Vagina (tissue), 2 donors: ENCODE results near the gene GNG10. TPM values are rescaled to one million over a fixed set of nuclear protein-coding genes. Genes with fewer than 3 reads are reported as not detected.

Experiments
- DNase-seq, 2 donors: peaks; one replicate each; pipeline ENCODE4 v3.0.0-alpha.2; 2017; ENCODE audit errors: extremely low spot score in 2 of 2
- H3K27ac ChIP-seq: fragments of 200-600 bp; sonication (generic); one replicate; pipeline ENCODE4 v1.5.1; 2019
- H3K27me3 ChIP-seq: fragments of 200-600 bp; sonication (generic); one replicate; pipeline ENCODE4 v1.5.1; 2019
- H3K36me3 ChIP-seq, 2 donors: fragments of 200-600 bp; sonication (generic); one replicate each; pipeline ENCODE4 v1.5.1; 2017 to 2019
- H3K4me1 ChIP-seq: fragments of 200-600 bp; sonication (generic); one replicate; pipeline ENCODE4 v1.5.1; 2019
- H3K4me3 ChIP-seq, 2 donors: fragments of 200-600 bp; sonication (generic); 1 replicate in 1 of 2; 2 replicates in 1 of 2; pipeline ENCODE4 v1.5.1; 2016 to 2019
- H3K9me3 ChIP-seq: fragments of 200-600 bp; sonication (generic); one replicate; pipeline ENCODE4 v1.5.1; 2019
- POLR2A ChIP-seq, 2 donors: fragments of 450-650 bp; IDR thresholded peaks; one replicate each; pipeline ENCODE4 v1.6.1; 2017; ENCODE audit warnings: antibody characterized with exemption in 2 of 2, mild to moderate bottlenecking in 2 of 2, moderate library complexity in 2 of 2
- POLR2AphosphoS5 ChIP-seq, 2 donors: sonication (generic); formaldehyde crosslinking; IDR thresholded peaks; one replicate each; pipeline ENCODE4 v1.9.0; 2017; ENCODE audit warnings: antibody characterized with exemption in 2 of 2, mild to moderate bottlenecking in 2 of 2, low read depth in 1 of 2; ENCODE audit not compliant: insufficient read depth in 1 of 2
- intact Hi-C: fragments of 100-400 bp; cut with DNase I; formaldehyde crosslinking; loops from one replicate; pipeline ENCODE4 v1.15.1; 2023
- total RNA-seq: library from RNA; depleted of rRNA; stranded (reverse); fragments of >200 nt; gene quantifications from one replicate; pipeline ENCODE4 v1.2.3, GENCODE V29; 2016
- TF ChIP-seq, protein P1 (sequence below), 3 experiments: fragments of 450-650 bp in 2 of 3; fragments of 200-600 bp in 1 of 3; sonication (generic) in 1 of 3; IDR thresholded peaks; one replicate each; pipeline ENCODE4 v1.5.1; 2017 to 2019; ENCODE audit warnings: antibody characterized with exemption in 3 of 3, mild to moderate bottlenecking in 2 of 3, moderate library complexity in 2 of 3

The GNG10 gene
- total RNA-seq, 1 donor from 2014 or later, result 35.6 TPM

DNA sequence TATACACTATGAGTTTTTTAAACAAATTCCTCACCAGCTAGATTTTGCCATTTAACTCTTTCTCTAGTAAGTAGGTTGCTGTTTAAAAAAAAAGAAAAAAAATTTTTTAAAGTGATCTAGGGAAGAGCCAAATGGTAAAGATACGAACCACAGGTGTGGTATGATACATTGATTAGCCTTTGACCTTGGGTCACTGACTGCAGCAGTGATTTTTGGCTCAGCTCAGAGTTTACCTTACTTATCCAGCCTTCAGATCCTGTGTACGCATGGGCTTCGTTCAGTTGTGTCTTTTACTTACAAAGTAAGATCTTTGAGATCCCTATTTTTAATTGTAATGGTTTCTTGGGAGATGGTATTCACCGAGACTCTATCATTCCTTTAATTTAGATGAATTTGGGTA is 12.4 kb upstream of the GNG10 start:
- H3K36me3 ChIP-seq, result peaks cover 0 to 32% of the 10 kb centered on the region in 2 donors
- TF ChIP-seq POLR2AphosphoS5 (IDR thresholded peaks at IDR 0.05; ENCODE audit: insufficient read depth in 1 of 2, low read depth in 1 of 2) (no peak), POLR2A (IDR thresholded peaks at IDR 0.05) (no peak)
- TF ChIP-seq, protein P1, sequence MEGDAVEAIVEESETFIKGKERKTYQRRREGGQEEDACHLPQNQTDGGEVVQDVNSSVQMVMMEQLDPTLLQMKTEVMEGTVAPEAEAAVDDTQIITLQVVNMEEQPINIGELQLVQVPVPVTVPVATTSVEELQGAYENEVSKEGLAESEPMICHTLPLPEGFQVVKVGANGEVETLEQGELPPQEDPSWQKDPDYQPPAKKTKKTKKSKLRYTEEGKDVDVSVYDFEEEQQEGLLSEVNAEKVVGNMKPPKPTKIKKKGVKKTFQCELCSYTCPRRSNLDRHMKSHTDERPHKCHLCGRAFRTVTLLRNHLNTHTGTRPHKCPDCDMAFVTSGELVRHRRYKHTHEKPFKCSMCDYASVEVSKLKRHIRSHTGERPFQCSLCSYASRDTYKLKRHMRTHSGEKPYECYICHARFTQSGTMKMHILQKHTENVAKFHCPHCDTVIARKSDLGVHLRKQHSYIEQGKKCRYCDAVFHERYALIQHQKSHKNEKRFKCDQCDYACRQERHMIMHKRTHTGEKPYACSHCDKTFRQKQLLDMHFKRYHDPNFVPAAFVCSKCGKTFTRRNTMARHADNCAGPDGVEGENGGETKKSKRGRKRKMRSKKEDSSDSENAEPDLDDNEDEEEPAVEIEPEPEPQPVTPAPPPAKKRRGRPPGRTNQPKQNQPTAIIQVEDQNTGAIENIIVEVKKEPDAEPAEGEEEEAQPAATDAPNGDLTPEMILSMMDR (IDR thresholded peaks at IDR 0.05), result no peak
- no peaks in the 10 kb centered on the region for H3K27me3 ChIP-seq
- no peaks in the 10 kb centered on the region for H3K4me1 ChIP-seq
- DNase-seq, result no peak
- intact Hi-C loops, result no loop called here
- no peak overlapping the region for H3K27ac ChIP-seq
- no peak overlapping the region for H3K4me3 ChIP-seq
- no peaks in the 10 kb centered on the region for H3K9me3 ChIP-seq

DNA sequence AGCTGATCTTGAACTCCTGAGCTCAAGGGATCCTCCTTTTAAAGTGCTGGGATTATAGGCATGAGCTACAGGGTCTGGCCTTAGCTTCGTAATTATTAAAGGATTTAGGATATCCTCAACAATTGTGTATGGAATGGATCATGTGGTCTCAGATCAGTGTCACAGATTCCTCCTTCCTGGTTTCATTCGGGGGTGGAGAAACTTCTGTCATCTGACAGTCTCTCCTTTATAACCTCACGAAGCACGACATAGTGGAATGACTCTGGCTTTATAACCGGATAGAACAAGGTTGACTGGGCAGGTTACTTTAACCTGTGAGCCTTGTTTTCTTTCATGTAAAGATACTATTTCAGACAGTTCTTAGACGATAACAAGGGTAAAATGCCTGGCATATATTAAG is 4.4 kb upstream of the GNG10 start:
- Histone ChIP-seq H3K27ac (no peak overlapping the region), H3K4me1 (no peaks in the 10 kb centered on the region), H3K4me3 (no peak overlapping the region), H3K9me3 (no peaks in the 10 kb centered on the region), H3K27me3 (no peaks in the 10 kb centered on the region), H3K36me3 (no peaks in the 10 kb centered on the region)
- DNase-seq, result no peak
- intact Hi-C loops, result no loop called here
- no peak for TF ChIP-seq POLR2AphosphoS5 (IDR thresholded peaks at IDR 0.05; ENCODE audit: insufficient read depth in 1 of 2, low read depth in 1 of 2)
- TF ChIP-seq POLR2A (IDR thresholded peaks at IDR 0.05), result no peak
- TF ChIP-seq, protein P1 (IDR thresholded peaks at IDR 0.05), result no peak

DNA sequence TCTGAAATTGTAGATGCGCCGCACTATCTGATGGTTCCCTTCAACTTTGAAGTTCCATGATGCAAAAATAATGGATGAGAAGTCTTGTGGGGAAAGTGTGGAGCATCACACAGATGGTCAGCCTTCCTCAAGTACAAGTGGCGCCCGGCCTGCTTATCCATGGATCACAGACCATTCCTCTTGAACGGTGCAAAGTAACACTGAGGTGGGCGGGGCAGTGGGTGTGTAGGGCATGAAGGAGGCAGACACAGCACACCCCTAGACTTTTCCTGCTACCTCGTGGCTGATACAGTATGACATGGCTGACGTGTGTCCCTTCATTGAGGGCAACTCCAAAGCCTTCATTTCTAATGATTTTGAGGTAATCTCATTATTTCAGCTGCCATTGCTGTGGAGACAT is 2.5 kb upstream of the GNG10 start:
- Histone ChIP-seq H3K9me3 (no peaks in the 10 kb centered on the region), H3K36me3 (no peaks in the 10 kb centered on the region), H3K27me3 (no peaks in the 10 kb centered on the region), H3K4me3 (no peak overlapping the region), H3K27ac (no peak overlapping the region), H3K4me1 (peaks cover 11% of the 10 kb centered on the region)
- DNase-seq, result no peak
- TF ChIP-seq, protein P1 (IDR thresholded peaks at IDR 0.05), result no peak
- TF ChIP-seq POLR2AphosphoS5 (IDR thresholded peaks at IDR 0.05; ENCODE audit: insufficient read depth in 1 of 2, low read depth in 1 of 2) (no peak), POLR2A (IDR thresholded peaks at IDR 0.05) (no peak)
- intact Hi-C loops, result no loop called here

DNA sequence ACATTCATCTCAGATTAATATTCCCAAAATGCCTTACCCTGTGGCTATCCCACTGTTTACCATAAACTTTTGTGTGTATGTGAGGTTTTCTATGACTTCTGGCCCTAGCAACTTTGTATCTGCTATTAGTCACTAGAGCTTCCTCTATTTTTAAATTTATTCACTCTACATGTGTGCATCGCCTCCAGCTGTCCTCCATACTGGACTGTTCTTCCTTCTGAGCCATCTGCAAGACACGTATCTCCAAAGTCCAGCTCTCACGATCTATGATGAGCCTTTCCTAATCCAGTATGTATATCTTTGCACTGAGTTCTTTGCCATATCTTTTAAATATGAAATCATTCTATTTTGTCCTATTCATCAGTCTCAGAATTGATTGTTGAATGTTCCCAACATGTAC is 1.7 kb upstream of the GNG10 start:
- TF ChIP-seq POLR2A (IDR thresholded peaks at IDR 0.05), result no peak
- no peak for TF ChIP-seq POLR2AphosphoS5 (IDR thresholded peaks at IDR 0.05; ENCODE audit: insufficient read depth in 1 of 2, low read depth in 1 of 2)
- TF ChIP-seq, protein P1 (IDR thresholded peaks at IDR 0.05), result no peak
- Histone ChIP-seq H3K9me3 (no peaks in the 10 kb centered on the region), H3K4me3 (no peak overlapping the region), H3K4me1 (peaks cover 11% of the 10 kb centered on the region), H3K36me3 (no peaks in the 10 kb centered on the region), H3K27me3 (no peaks in the 10 kb centered on the region), H3K27ac (no peak overlapping the region)
- intact Hi-C loops, result no loop called here
- DNase-seq, result no peak

DNA sequence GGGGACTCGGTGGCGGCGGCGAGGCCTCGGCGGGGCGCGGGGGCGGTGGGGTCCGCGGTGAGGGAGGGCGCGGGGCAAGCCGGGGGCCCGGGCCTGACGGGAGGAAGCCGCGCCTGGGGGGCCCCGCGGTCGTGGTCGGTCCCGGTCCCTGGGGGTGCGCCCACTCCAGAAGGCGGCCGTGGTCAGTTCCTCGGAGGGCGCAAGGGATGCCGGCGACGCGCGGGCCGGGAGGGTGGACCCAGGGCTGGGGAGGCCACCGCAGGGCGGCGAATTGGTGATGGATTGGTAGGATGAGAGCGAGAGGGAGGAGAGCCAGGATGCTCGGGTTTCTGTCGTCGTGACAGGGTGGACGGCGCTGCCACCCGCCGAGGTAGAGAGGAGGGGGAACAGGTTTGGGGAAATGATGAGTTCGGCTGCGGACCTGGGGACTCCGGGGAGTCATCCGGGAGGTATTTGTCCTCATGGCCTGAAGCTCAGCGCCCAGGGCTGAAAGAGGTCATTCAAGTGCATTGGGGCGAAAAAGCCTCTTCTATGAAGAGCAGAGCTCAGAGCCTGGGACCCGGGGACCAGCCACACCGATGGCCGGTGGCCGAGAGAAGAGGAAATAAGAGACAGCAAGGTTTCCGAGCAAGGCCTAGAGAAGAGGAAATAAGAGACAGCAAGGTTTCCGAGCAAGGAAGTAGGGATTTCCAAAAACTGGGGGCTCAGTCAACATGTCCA is 557 bp downstream of the GNG10 start:
- Histone ChIP-seq H3K27ac (peak overlapping the region; percentile 60), H3K9me3 (no peaks in the 10 kb centered on the region), H3K4me1 (peaks cover 11% of the 10 kb centered on the region), H3K4me3 (peak overlapping the region; percentile 59 to 95), H3K36me3 (peaks cover 0 to under 1% of the 10 kb centered on the region in 2 donors), H3K27me3 (no peaks in the 10 kb centered on the region)
- TF ChIP-seq, protein P1 (IDR thresholded peaks at IDR 0.05), result no peak
- peak in 1 of 2 donors; percentile 15 for TF ChIP-seq POLR2AphosphoS5 (IDR thresholded peaks at IDR 0.05; ENCODE audit: insufficient read depth in 1 of 2, low read depth in 1 of 2)
- no peak for DNase-seq
- intact Hi-C loops, result no loop called here
